GM12878 (cell line): ENCODE results near the gene IRF8. TPM values are rescaled to one million over a fixed set of nuclear protein-coding genes. Genes with fewer than 3 reads are reported as not detected.

Experiments
- FOXM1 ChIP-seq: IDR thresholded peaks from 2 replicates; pipeline ENCODE4 v1.6.1; 2012; ENCODE audit warnings: low read depth, mild to moderate bottlenecking, inconsistent platforms, low read length, moderate library complexity
- IKZF1 ChIP-seq: fragments of 450-650 bp; conservative IDR thresholded peaks from 2 replicates; pipeline ENCODE4 v1.6.1; 2017; ENCODE audit warnings: antibody characterized with exemption, mild to moderate bottlenecking
- IRF5 ChIP-seq: fragments of 450-650 bp; IDR thresholded peaks from 2 replicates; pipeline ENCODE4 v1.6.1; 2017; ENCODE audit warnings: borderline replicate concordance
- LARP7 ChIP-seq: fragments of 450-650 bp; IDR thresholded peaks from 2 replicates; pipeline ENCODE4 v1.6.1; 2017; ENCODE audit warnings: mild to moderate bottlenecking
- MAX ChIP-seq: IDR thresholded peaks from 2 replicates; pipeline ENCODE4 v1.6.1; 2012; ENCODE audit warnings: low read depth, low read length, improper control_type of control experiment
- NFYB ChIP-seq: IDR thresholded peaks from 2 replicates; pipeline ENCODE4 v1.6.1; 2011; ENCODE audit warnings: low read depth, mild to moderate bottlenecking, low read length, improper control_type of control experiment, moderate library complexity; ENCODE audit not compliant: insufficient read depth
- NRF1 ChIP-seq: conservative IDR thresholded peaks from 2 replicates; pipeline ENCODE4 v1.6.1; 2011; ENCODE audit warnings: mild to moderate bottlenecking, low read depth, low read length, improper control_type of control experiment
- POLR2AphosphoS5 ChIP-seq: IDR thresholded peaks from 2 replicates; pipeline ENCODE4 v1.6.1; 2011; ENCODE audit warnings: mild to moderate bottlenecking, low read length, inconsistent platforms
- PRDM15 ChIP-seq: fragments of 450-650 bp; formaldehyde crosslinking; IDR thresholded peaks from 2 replicates; pipeline ENCODE4 v1.4.0; 2020; ENCODE audit warnings: mild to moderate bottlenecking, moderate library complexity
- RB1 ChIP-seq: fragments of 450-650 bp; formaldehyde crosslinking; IDR thresholded peaks from 2 replicates; pipeline ENCODE4 v1.6.1; 2017; ENCODE audit warnings: mild to moderate bottlenecking, borderline replicate concordance
- RCOR1 ChIP-seq: conservative IDR thresholded peaks from 2 replicates; pipeline ENCODE4 v1.6.1; 2012; ENCODE audit warnings: low read depth, low read length, improper control_type of control experiment
- RFX5 ChIP-seq: IDR thresholded peaks from 2 replicates; pipeline ENCODE4 v1.6.1; 2011; ENCODE audit warnings: low read depth, low read length, improper control_type of control experiment
- ZNF207 ChIP-seq: fragments of 450-650 bp; IDR thresholded peaks from 2 replicates; pipeline ENCODE4 v1.6.1; 2014; ENCODE audit warnings: antibody characterized with exemption, mild to moderate bottlenecking, borderline replicate concordance
- ZNF592 ChIP-seq: fragments of 450-650 bp; IDR thresholded peaks from 2 replicates; pipeline ENCODE4 v1.6.1; 2017; ENCODE audit warnings: mild to moderate bottlenecking, moderate library complexity
- polyA plus RNA-seq, 11 experiments: library from polyadenylated mRNA; depleted of rRNA in 4 of 11; unstranded in 6 of 11; stranded (reverse) in 5 of 11; fragments of >200 nt; fragmentation: Nextera tagmentation in 4 of 11; fragmentation: Illumina TruSeq in 1 of 11; extraction: Ambion mirVana in 4 of 11; extraction: Trizol in 1 of 11; gene quantifications; 1 replicate in 1 of 11; 2 replicates in 10 of 11; pipeline versions ENCODE4 v1.2.1 to v1.2.3, GENCODE V29; 2011 to 2016; ENCODE audit warnings: inconsistent platforms in 2 of 11, missing spikeins in 2 of 11, low read depth in 1 of 11
- total RNA-seq, 4 experiments: library from RNA; depleted of rRNA in 3 of 4; stranded (reverse); fragments of >200 nt in 3 of 4; fragmentation: Illumina TruSeq in 1 of 4; extraction: Trizol in 1 of 4; gene quantifications; 2 replicates each; pipeline versions ENCODE4 v1.2.1 to v1.2.3, GENCODE V29; 2013 to 2021

Gene IRF8
- total and polyA plus RNA-seq, 10 of the 15 experiments (the other 5 are each of a cell fraction or from before 2014, with no cell fraction given), result 17.1 to 237 (median 172) TPM

GRCh38 chr16:85898521-85899442 is at the start of gene IRF8 (continued):
- TF ChIP-seq RB1 (peak; percentile 94), NFYB (peak; percentile 98), IKZF1 (peak; percentile 89), RFX5 (no peak), PRDM15 (CRISPR knock-in tag) (no peak), LARP7 (peak; percentile 89), POLR2AphosphoS5 (peak; percentile 99), MAX (0 out of 2 replicates have a peak, but pooled peaks have one; percentile 11), FOXM1 (no peak), RCOR1 (no peak), ZNF592 (no peak), IRF5 (no peak), NRF1 (no peak; the same call in 1 of the 2 replicates), ZNF207 (no peak; the same call in 1 of the 2 replicates)
